Pancreas (tissue), 10 donors: ENCODE measurements around the gene FHIT. TPM values are rescaled to one million over a fixed set of nuclear protein-coding genes. Genes with fewer than 3 reads are reported as not detected.

ENCODE experiments used
- ATAC-seq, 4 donors: fragments of 200-7000 bp; cut with Tn5 transposase; one replicate each; pipeline versions ENCODE4 v1.8.0 to v1.9.1; 2020; ENCODE audit warnings: mild to moderate bottlenecking in 4 of 4, moderate library complexity in 4 of 4
- DNase-seq, 6 donors: peaks; one replicate each; pipeline ENCODE4 v3.0.0-alpha.2; 2020
- FAIRE-seq: peaks from 2 replicates; lab custom pipeline; 2012; peaks lifted over from hg19 to GRCh38; lab: Jason Lieb, UNC
- H3K27ac ChIP-seq, 4 donors: fragments of 200-600 bp; sonication (generic); 1 replicate in 3 of 4; 2 replicates in 1 of 4; pipeline versions ENCODE4 v1.5.0 to v1.8.0; 2020
- H3K27me3 ChIP-seq, 4 donors: fragments of 200-600 bp; one replicate each; pipeline ENCODE4 v1.8.0; 2021
- H3K36me3 ChIP-seq, 3 donors: fragments of 200-600 bp; sonication (generic) in 1 of 3; one replicate each; pipeline versions ENCODE4 v1.5.0 to v1.8.0; 2020 to 2021
- H3K4me1 ChIP-seq, 3 donors: fragments of 200-600 bp; one replicate each; pipeline ENCODE4 v1.8.0; 2021
- H3K4me3 ChIP-seq, 4 donors: fragments of 200-600 bp; sonication (generic) in 2 of 4; one replicate each; pipeline versions ENCODE4 v1.5.0 to v1.8.0; 2020 to 2021
- H3K9me3 ChIP-seq, 4 donors: fragments of 200-600 bp; one replicate each; pipeline ENCODE4 v1.8.0; 2021
- CTCF ChIP-seq, 4 donors: fragments of 200-600 bp; sonication (generic) in 3 of 4; IDR thresholded peaks; one replicate each; pipeline versions ENCODE4 v1.5.0 to v1.8.0; 2021; ENCODE audit warnings: antibody characterized with exemption in 4 of 4
- WGBS, 2 donors: extraction: QIAGEN DNeasy Blood & Tissue Kit; methylation state at CpG; one replicate each; pipeline ENCODE4 v1.1.7; 2013; 5-methylcytosine and 5-hydroxymethylcytosine counted together
- intact Hi-C, 3 donors: fragments of 100-400 bp; cut with DNase I; formaldehyde crosslinking; loops; one replicate each; pipeline versions ENCODE4 v1.11.1 to v1.14.2; 2022
- polyA plus RNA-seq, 2 donors: library from polyadenylated mRNA; stranded (reverse); fragments of 200-250 nt; gene quantifications; one replicate each; pipeline ENCODE4 v1.2.3, GENCODE V29; 2013
- total RNA-seq, 6 donors: library from RNA; stranded (reverse); fragmentation: NEBNext Ultra II Directional in 4 of 6; extraction: Animal tissue kit (Norgen Biotek cat#: 25700) in 4 of 6; gene quantifications; one replicate each; pipeline versions ENCODE4 v1.2.1 to v1.2.4, GENCODE V29; 2021 to 2023
- donor health status: healthy with polysubstance abuse.
- donor health status: DM: no; HTN: no; CAD: no; lungs with moderate emphysema.
- donor health status: DM: no; HTN: no; CAD: no.
- donor health status: control.
- donor health status: control.
- donor health status: Bipolar disorder and iron deficiency.
- donor health status: DM: yes; HTN: yes; CAD: no.
- donor health status: DM: no; HTN: no; CAD: no.
- donor health status: DM: no; HTN: no; CAD: no.
- donor health status: DM: yes; HTN: yes; CAD: no.

The FHIT gene
- total and polyA plus RNA-seq, 8 donors, result 4.8 to 15.7 (median 8.0) TPM

GRCh38 chr3:60573494-60573893 lies 677.8 kb downstream of the FHIT start:
- Histone ChIP-seq H3K4me1 (no peaks in the 10 kb centered on the region), H3K9me3 (no peaks in the 10 kb centered on the region), H3K27ac (no peak overlapping the region), H3K4me3 (no peak overlapping the region), H3K27me3 (no peaks in the 10 kb centered on the region), H3K36me3 (no peaks in the 10 kb centered on the region)
- intact Hi-C loops, result no loop called here
- DNase-seq (no peak), ATAC-seq (no peak), FAIRE-seq (no peak)
- 88 to 90% methylated on average over 9 of the region's 9 CpGs for WGBS, 2 donors
- no peak for TF ChIP-seq CTCF (IDR thresholded peaks at IDR 0.05)

GRCh38 chr3:60571511-60571910 lies 679.7 kb downstream of the FHIT start:
- DNase-seq (no peak), ATAC-seq (no peak), FAIRE-seq (no peak)
- no peaks in the 10 kb centered on the region for H3K27me3 ChIP-seq
- no peak overlapping the region for H3K27ac ChIP-seq
- no peak for TF ChIP-seq CTCF (IDR thresholded peaks at IDR 0.05)
- no peak overlapping the region for H3K4me3 ChIP-seq
- no peaks in the 10 kb centered on the region for H3K9me3 ChIP-seq
- H3K36me3 ChIP-seq, result no peaks in the 10 kb centered on the region
- intact Hi-C loops, result no loop called here
- WGBS, 2 donors, result 89 to 93% methylated on average over 2 of the region's 2 CpGs
- no peaks in the 10 kb centered on the region for H3K4me1 ChIP-seq

GRCh38 chr3:60557122-60557521 lies 694.1 kb downstream of the FHIT start:
- ATAC-seq (no peak), DNase-seq (no peak), FAIRE-seq (no peak)
- Histone ChIP-seq H3K4me1 (no peaks in the 10 kb centered on the region), H3K27me3 (no peaks in the 10 kb centered on the region), H3K27ac (no peak overlapping the region), H3K4me3 (no peak overlapping the region), H3K36me3 (no peaks in the 10 kb centered on the region), H3K9me3 (no peaks in the 10 kb centered on the region)
- 91 to 97% methylated on average over 3 of the region's 3 CpGs for WGBS, 2 donors
- no peak for TF ChIP-seq CTCF (IDR thresholded peaks at IDR 0.05)
- intact Hi-C loops, result no loop called here

GRCh38 chr3:60555686-60556354 lies 695.4 kb downstream of the FHIT start:
- TF ChIP-seq CTCF (IDR thresholded peaks at IDR 0.05), result no peak
- WGBS, 2 donors, result 88 to 90% methylated on average over 4 of the region's 4 CpGs
- FAIRE-seq (no peak), ATAC-seq (no peak), DNase-seq (no peak)
- H3K4me1 ChIP-seq, result no peaks in the 10 kb centered on the region
- H3K4me3 ChIP-seq, result no peak overlapping the region
- no peaks in the 10 kb centered on the region for H3K27me3 ChIP-seq
- no peaks in the 10 kb centered on the region for H3K9me3 ChIP-seq
- H3K27ac ChIP-seq, result no peak overlapping the region
- intact Hi-C loops, result no loop called here
- H3K36me3 ChIP-seq, result no peaks in the 10 kb centered on the region

- Histone ChIP-seq H3K36me3 (no peaks in the 10 kb centered on the region), H3K4me1 (no peaks in the 10 kb centered on the region), H3K27me3 (no peaks in the 10 kb centered on the region), H3K9me3 (no peaks in the 10 kb centered on the region), H3K4me3 (no peak overlapping the region), H3K27ac (no peak overlapping the region)
- ATAC-seq, result no peak
- no peak for TF ChIP-seq CTCF (IDR thresholded peaks at IDR 0.05)
- intact Hi-C loops, result no loop called here
- WGBS, 2 donors, result 98 to 100% methylated on average over 3 of the region's 3 CpGs
- FAIRE-seq, result no peak
- DNase-seq, result no peak
Measured at GRCh38 chr3:60553144-60553543, 698.1 kb downstream of the FHIT start.
